ENCODE data around the gene KRT79. TPM values are rescaled to one million over a fixed set of nuclear protein-coding genes. Genes with fewer than 3 reads are reported as not detected.

Gene KRT79
- total RNA-seq, 2 experiments from 2014 or later = not detected

DNA sequence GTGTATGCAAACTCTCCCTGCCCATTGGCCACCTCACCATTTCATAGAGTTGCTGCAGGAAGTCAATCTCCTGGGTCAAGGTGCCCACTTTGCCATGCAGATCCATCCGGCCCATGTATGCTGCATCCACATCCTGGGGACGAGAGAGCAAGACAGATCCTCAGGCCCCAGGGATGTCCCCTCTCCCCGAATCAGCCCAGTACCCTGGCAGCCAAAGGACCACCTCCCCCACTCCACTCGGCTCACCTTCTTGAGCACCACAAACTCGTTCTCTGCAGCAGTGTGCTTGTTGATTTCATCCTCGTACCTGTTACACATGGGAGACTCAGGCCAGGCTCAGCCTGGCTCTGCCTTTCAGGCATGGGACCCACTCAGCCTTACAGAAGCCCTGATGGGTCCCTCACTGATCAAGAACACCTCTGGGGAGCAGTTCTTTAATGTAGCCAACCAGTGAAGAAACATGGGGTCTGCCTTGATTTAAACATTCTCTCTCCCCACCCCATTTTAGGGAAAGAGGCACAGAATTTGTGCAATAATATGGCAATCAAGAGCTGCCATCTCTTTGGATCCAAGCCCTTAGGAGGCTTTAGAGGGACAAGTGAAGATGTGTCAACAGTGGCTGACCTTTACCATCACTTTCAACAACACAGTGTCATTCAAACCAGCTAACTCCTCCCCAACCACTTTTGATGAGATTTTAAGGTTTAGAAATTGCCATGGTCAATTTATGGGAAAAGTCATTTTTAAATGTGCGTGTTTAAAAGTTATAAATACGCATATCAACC is 3.9 kb downstream of the KRT79 start:
- peaks cover 7% of the 10 kb centered on the region for H3K4me1 Mint-ChIP-seq (ENCODE audit: low read depth)
- H3K36me3 Mint-ChIP-seq (ENCODE audit: low read depth) = no peaks in the 10 kb centered on the region
- CTCF ChIA-PET = interaction anchor here (1.0 kb wide), 1 partner anchor 41 kb away, joined by 4 read pairs; no protein-coding TSS in a partner anchor
- H3K27me3 Mint-ChIP-seq (ENCODE audit: low read depth) = no peaks in the 10 kb centered on the region
- H3K9me3 Mint-ChIP-seq = no peaks in the 10 kb centered on the region
- no peak overlapping the region for H3K27ac Mint-ChIP-seq
- no peak overlapping the region for H3K4me3 Mint-ChIP-seq
- DNase-seq = no peak
- intact Hi-C loops (cut with micrococcal nuclease) = no loop called here

DNA sequence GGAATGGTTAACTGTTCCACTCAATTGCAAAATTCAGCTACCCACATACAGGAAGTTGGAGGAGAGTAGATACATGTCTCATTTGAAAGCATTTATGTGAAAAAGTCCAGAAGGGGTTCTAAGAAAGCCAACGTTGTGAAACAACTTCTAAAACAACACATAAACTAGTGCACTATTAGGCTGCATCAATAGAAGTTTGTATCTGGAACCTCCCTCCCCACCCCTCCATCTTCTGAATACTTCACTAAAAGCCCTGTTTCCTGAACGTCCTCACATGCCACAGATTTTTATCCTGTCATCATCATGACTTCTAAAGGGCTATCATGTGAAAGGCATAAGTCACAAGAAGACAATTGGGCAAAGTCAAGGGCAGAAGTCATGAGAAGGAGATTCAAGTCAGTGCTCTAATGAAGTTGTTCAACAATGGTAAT is 5.5 kb downstream of the KRT79 start:
- no peak overlapping the region for H3K4me3 Mint-ChIP-seq
- no peaks in the 10 kb centered on the region for H3K36me3 Mint-ChIP-seq (ENCODE audit: low read depth)
- H3K9me3 Mint-ChIP-seq = no peaks in the 10 kb centered on the region
- CTCF ChIA-PET = interaction anchor here (0.6 to 1.3 kb wide), 3 partner anchors 45 to 324 kb away, joined by 3 to 5 read pairs (median 4); no protein-coding TSS in a partner anchor
- no peaks in the 10 kb centered on the region for H3K27me3 Mint-ChIP-seq (ENCODE audit: low read depth)
- intact Hi-C loops (cut with micrococcal nuclease) = no loop called here
- peaks cover 7% of the 10 kb centered on the region for H3K4me1 Mint-ChIP-seq (ENCODE audit: low read depth)
- no peak overlapping the region for H3K27ac Mint-ChIP-seq
- no peak for DNase-seq

DNA sequence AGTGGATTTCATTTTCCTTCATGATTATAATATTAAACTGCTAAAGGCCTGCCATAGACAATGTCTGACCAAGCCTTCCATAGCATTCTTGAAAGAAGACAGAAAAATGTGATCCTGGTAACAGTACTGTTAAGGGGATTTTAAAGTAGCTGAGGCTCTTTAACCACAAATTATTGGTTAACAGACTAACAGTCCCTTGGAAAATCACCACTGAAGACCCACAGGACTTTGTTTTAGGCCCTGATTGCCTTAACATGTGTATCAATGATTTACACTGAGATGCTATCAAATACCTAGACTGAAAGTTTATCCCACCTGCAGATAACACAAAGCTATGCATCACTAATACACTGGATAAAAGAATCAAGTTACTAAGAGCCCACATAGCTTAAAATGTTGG is 6.0 kb downstream of the KRT79 start:
- H3K27ac Mint-ChIP-seq = no peak overlapping the region
- intact Hi-C loops (cut with micrococcal nuclease) = no loop called here
- peaks cover 7% of the 10 kb centered on the region for H3K4me1 Mint-ChIP-seq (ENCODE audit: low read depth)
- no peaks in the 10 kb centered on the region for H3K27me3 Mint-ChIP-seq (ENCODE audit: low read depth)
- H3K9me3 Mint-ChIP-seq = no peaks in the 10 kb centered on the region
- H3K4me3 Mint-ChIP-seq = no peak overlapping the region
- CTCF ChIA-PET = interaction anchor here (0.6 to 1.3 kb wide), 3 partner anchors 45 to 324 kb away, joined by 3 to 5 read pairs (median 4); no protein-coding TSS in a partner anchor
- H3K36me3 Mint-ChIP-seq (ENCODE audit: low read depth) = no peaks in the 10 kb centered on the region
- no peak for DNase-seq

DNA sequence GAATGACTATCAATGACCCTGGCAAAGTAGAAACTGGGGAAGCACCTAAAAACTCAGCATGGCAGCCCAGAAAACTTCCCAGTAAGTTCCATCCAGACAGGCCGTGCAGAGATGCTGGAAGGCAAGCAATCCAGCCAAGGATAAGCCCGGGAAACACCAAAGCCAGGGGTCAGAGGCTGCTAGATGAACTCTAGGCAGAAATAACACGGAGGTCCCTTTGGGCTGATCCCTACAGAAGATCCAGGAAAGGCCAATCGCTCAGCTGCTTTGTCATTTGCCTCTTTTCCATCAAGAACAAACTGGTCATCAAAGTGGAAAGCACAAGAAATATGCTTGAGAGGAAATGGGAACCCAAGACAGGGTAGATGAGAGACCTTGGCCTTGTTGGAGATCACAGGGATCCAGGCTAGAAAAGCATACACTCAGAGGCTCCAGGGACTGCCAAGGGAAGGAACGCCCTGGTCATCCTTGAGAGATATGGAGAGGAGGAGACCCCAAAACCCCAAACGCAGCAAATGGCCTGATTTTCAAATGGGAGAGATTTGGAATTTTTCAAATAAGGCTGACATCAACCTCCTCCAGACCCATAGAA is 6.5 kb downstream of the KRT79 start:
- H3K4me3 Mint-ChIP-seq = no peak overlapping the region
- H3K36me3 Mint-ChIP-seq (ENCODE audit: low read depth) = no peaks in the 10 kb centered on the region
- intact Hi-C loops (cut with micrococcal nuclease) = no loop called here
- H3K27me3 Mint-ChIP-seq (ENCODE audit: low read depth) = no peaks in the 10 kb centered on the region
- peaks cover 7% of the 10 kb centered on the region for H3K4me1 Mint-ChIP-seq (ENCODE audit: low read depth)
- no peaks in the 10 kb centered on the region for H3K9me3 Mint-ChIP-seq
- H3K27ac Mint-ChIP-seq = no peak overlapping the region
- DNase-seq = no peak
- CTCF ChIA-PET = interaction anchor here (1.3 kb wide), 1 partner anchor 58 kb away, joined by 5 read pairs; no protein-coding TSS in a partner anchor

DNA sequence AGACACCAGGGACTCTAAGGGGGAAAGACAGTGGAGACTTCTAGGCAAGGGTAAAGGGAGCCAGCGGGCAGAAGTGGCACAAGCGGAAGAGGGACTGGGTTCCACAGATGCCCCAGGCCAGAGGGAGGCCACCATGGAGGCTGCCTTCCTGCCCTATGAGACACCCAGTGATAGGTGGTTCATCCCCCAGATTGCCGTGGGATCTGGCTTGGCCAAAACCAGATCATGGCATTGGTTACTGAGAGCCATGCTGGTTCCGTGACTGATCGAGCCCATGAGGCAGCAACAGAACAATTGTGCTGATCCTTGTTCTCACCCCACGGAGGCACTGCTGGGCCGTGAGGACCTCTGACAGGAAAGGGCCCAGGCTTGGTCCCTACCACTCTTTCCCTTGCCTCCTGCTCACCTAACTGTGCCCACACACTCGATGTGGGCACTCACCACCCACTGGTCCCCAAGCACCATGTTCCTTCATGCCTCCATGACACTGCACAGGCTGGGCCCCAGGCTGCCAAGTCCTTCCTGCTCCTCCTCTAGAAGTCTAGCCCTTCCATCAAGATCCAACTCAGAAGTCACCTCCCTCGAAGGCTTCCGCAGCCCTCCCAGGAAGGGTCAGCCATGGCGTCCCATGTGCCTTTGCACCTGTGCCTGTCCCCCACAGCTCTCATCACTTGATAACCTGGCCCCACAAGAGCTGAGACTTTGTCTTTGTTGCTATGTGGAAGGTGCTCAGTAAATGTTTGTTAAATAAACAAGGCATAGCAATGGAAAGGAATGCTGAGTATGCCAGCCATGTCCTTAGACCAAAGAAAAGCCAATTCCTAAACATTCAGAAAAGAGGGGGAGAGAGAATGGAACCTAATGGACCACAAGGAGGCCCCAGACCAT is 7.3 kb downstream of the KRT79 start:
- DNase-seq = no peak
- no peak overlapping the region for H3K27ac Mint-ChIP-seq
- CTCF ChIA-PET = interaction anchor here (0.7 kb wide), 1 partner anchor 240 kb away, joined by 3 read pairs; no protein-coding TSS in a partner anchor
- no peaks in the 10 kb centered on the region for H3K36me3 Mint-ChIP-seq (ENCODE audit: low read depth)
- no peaks in the 10 kb centered on the region for H3K9me3 Mint-ChIP-seq
- peaks cover 7% of the 10 kb centered on the region for H3K4me1 Mint-ChIP-seq (ENCODE audit: low read depth)
- intact Hi-C loops (cut with micrococcal nuclease) = no loop called here
- H3K4me3 Mint-ChIP-seq = no peak overlapping the region
- no peaks in the 10 kb centered on the region for H3K27me3 Mint-ChIP-seq (ENCODE audit: low read depth)

DNA sequence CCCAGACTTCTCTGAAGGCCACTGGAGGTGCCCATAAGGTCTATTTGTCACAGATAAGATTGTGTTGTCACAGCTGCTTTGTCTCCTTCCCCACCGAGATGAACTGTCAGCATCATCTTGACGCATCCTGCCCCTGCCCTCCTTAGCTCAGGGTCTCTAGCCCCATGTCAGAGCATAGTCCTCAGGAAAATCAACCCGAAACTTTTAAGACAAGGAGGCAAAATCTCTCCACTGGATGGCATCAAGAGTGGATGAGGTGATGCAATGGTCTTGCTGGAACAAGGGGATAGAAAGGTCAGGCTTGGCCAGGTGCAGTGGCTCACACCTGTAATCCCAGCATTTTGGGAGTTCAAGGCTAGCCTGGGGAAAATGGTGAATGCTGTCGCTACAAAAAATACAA is 8.2 kb downstream of the KRT79 start:
- Mint-ChIP-seq H3K9me3 (no peaks in the 10 kb centered on the region), H3K36me3 (ENCODE audit: low read depth) (no peaks in the 10 kb centered on the region), H3K4me3 (no peak overlapping the region), H3K27ac (no peak overlapping the region), H3K27me3 (ENCODE audit: low read depth) (no peaks in the 10 kb centered on the region), H3K4me1 (ENCODE audit: low read depth) (peaks cover 7% of the 10 kb centered on the region)
- DNase-seq = no peak
- CTCF ChIA-PET = interaction anchor here (0.7 kb wide), 1 partner anchor 241 kb away, joined by 3 read pairs; no protein-coding TSS in a partner anchor
- intact Hi-C loops (cut with micrococcal nuclease) = no loop called here

DNA sequence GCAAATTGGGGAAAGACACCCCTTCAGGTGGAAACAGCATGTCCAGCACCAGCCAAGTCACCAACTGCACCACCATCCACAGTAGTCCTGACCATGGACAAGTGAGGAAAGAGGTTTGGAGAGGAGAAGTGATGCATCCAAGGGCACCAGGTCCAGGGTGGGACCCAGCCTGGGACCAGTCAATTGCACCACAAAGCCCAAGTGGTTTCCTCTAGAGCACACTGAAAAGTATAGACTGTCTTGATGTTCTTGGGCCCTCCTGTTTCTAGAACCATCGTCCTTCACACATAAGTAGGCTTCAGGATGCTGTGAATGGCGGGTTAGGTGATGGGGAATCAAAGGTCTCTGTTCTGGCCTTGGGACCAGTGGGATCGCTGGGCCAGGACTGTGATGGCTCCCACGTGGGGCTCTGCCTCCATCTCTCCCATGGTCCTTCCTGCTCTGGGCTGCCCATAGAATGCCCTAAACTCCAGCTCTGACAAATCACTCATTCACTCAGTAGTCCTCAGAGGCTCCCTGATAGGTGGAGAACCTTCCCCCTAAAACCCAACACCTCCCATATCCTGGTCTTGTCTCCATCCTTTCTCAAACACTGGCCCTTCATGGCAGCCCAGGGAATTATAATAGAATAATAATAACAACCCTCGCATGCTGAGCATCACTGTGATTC is 9.2 kb downstream of the KRT79 start:
- intact Hi-C loops (cut with micrococcal nuclease) = no loop called here
- Mint-ChIP-seq H3K36me3 (ENCODE audit: low read depth) (no peaks in the 10 kb centered on the region), H3K4me3 (no peak overlapping the region), H3K27me3 (ENCODE audit: low read depth) (no peaks in the 10 kb centered on the region), H3K9me3 (no peaks in the 10 kb centered on the region), H3K27ac (no peak overlapping the region), H3K4me1 (ENCODE audit: low read depth) (peaks cover 7% of the 10 kb centered on the region)
- CTCF ChIA-PET = interaction anchor here (0.8 kb wide), 1 partner anchor 242 kb away, joined by 3 read pairs; no protein-coding TSS in a partner anchor
- no peak for DNase-seq

DNA sequence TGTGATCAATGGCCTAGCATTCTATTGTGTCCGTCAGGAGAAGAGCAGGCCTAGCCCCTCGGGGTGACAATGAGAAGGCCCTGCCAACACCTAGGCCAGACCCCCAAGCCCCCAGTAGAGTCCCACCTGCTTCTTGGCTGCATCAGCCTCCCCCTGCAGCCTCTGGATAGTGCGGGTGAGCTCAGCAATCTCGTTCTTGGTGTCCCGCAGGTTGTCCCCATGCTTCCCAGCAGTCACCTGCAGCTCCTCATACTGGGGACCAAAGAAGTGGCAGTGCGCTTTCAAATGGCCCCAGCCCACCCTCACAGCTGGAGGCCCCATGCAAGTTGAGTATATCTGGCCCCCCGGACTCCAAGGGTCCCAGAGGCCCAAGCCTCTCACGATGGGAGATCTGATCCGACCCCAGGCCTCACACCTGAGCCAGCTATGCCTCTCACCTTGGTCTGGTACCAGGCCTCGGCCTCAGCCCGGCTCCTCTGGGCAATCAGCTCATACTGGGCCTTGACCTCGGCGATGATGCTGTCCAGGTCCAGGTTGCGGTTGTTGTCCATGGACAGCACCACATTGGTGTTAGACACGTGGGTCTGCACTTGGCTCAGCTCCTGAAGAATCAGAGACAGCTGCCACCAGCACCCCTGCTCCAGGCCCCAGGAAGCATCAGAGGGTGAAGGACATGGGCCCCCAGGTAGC is 10.2 kb downstream of the KRT79 start:
- no peak for DNase-seq
- Mint-ChIP-seq H3K27me3 (ENCODE audit: low read depth) (no peaks in the 10 kb centered on the region), H3K4me1 (ENCODE audit: low read depth) (peaks cover 3% of the 10 kb centered on the region), H3K9me3 (no peaks in the 10 kb centered on the region), H3K36me3 (ENCODE audit: low read depth) (no peaks in the 10 kb centered on the region), H3K4me3 (no peak overlapping the region), H3K27ac (no peak overlapping the region)
- CTCF ChIA-PET = interaction anchor here (0.8 kb wide), 1 partner anchor 241 kb away, joined by 3 read pairs; no protein-coding TSS in a partner anchor
- intact Hi-C loops (cut with micrococcal nuclease) = no loop called here

DNA sequence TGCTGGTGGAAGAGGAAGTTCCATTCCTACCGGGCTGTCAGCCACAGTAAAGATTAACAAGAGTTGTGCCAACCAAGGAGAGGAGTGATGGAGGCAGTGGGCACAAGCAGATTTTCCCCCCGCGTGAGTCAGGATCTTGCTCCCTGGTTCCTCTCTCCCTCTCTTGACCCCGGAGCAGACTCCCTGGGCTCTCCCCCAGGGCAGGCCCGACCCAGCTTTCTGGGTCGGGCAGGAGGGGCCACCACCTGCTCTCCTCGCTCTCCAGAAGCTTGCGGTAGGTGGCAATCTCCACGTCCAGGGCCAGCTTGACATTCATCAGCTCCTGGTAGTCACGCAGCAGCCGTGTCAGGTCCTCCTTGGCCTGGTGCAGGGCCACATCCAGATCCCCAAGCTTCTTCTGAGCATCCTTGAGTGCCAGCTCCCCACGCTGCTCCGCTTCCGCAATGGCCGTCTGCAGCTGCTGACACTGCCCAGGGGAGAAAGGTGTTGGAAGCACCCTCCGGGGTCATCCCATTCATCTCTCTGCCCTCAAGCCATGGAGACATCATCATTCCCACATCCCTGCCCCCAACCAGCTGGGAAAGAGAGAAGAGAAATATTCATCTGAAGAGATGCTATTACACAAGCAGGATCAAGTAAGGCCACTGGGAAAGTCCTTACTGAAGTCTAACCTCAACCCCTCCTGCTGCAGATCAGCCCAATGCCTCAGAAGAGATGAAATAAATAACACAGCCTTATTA is 11.2 kb downstream of the KRT79 start:
- intact Hi-C loops (cut with micrococcal nuclease) = no loop called here
- peaks cover 2% of the 10 kb centered on the region for H3K4me1 Mint-ChIP-seq (ENCODE audit: low read depth)
- H3K36me3 Mint-ChIP-seq (ENCODE audit: low read depth) = no peaks in the 10 kb centered on the region
- H3K27ac Mint-ChIP-seq = no peak overlapping the region
- no peaks in the 10 kb centered on the region for H3K9me3 Mint-ChIP-seq
- no peak overlapping the region for H3K4me3 Mint-ChIP-seq
- DNase-seq = no peak
- CTCF ChIA-PET = interaction anchor here (1.1 kb wide), 1 partner anchor 57 kb away, joined by 5 read pairs; no protein-coding TSS in a partner anchor
- no peaks in the 10 kb centered on the region for H3K27me3 Mint-ChIP-seq (ENCODE audit: low read depth)

DNA sequence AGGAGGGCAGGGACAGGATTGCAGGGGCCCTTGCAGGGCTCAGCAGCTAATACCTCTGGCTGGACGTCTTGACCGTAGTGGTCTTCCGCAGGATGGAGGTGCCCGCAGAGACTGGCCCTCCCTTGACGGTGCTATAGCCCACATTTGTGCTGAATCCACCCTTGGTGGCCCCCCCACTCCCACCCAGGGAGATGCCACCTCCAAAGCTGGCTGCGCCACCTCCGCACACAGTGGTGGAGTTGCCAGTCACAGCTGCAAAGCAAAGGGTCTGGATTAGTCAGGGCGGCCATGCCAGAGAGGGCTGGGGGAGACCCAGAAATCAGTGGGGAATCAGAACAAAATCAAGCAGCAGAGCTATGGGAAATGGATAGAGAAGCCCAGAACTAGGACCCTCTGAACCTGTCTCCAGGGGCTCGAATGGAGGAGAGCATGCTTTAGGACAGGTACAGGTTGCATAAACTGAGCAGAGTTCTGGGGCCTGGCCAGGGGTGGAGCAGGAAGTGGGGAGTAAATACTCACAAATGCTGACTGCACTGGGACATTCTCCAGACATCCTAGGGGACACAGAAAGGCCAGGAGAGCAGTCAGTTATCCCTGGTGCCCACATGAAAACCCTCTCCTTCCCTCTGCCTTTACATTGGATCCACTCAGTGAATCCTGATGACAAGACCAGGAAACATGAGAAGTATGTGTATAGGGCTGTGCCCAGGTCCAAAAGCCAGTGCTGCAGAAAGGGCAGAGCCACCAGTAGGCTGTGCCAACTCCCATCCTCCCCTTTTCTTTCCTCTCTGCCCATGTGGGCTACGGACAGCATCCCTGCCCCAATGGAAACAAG is 12.1 kb downstream of the KRT79 start:
- Mint-ChIP-seq H3K9me3 (no peaks in the 10 kb centered on the region), H3K27me3 (ENCODE audit: low read depth) (no peaks in the 10 kb centered on the region), H3K4me1 (ENCODE audit: low read depth) (peaks cover 10% of the 10 kb centered on the region), H3K4me3 (no peak overlapping the region), H3K36me3 (ENCODE audit: low read depth) (no peaks in the 10 kb centered on the region), H3K27ac (no peak overlapping the region)
- no peak for DNase-seq
- CTCF ChIA-PET = interaction anchor here (1.1 kb wide), 1 partner anchor 58 kb away, joined by 5 read pairs; no protein-coding TSS in a partner anchor
- intact Hi-C loops (cut with micrococcal nuclease) = no loop called here
